Uterus (tissue), 2 donors: ENCODE measurements around the gene CCS.

Experiments used
- CTCF ChIP-seq, 4 experiments: fragments of 200-600 bp in 2 of 4; fragments of 450-650 bp in 2 of 4; sonication (generic) in 2 of 4; IDR thresholded peaks; one replicate each; pipeline ENCODE4 v1.5.1; 2016 to 2019; ENCODE audit warnings: antibody characterized with exemption in 4 of 4, mild to moderate bottlenecking in 2 of 4, moderate library complexity in 1 of 4
- POLR2A ChIP-seq, 2 donors: fragments of 450-650 bp; IDR thresholded peaks; one replicate each; pipeline ENCODE4 v1.6.1; 2016; ENCODE audit warnings: antibody characterized with exemption in 2 of 2, mild to moderate bottlenecking in 1 of 2, moderate library complexity in 1 of 2

- TF ChIP-seq POLR2A (IDR thresholded peaks at IDR 0.05) (no peak), CTCF (IDR thresholded peaks at IDR 0.05) (no peak)
Observed at GRCh38 chr11:66555416-66555815, 37.6 kb upstream of the CCS start.
